Loucy (cell line): Measurements from ENCODE around the gene CASKIN2.

Experiments used
- H2AFZ ChIP-seq: fragments of 200-600 bp; sonication (generic); 2 replicates; pipeline ENCODE4 v1.6.0; 2016; ENCODE audit warnings: antibody characterized with exemption, mild to moderate bottlenecking, low read length, moderate library complexity
- H3F3A ChIP-seq: fragments of 200-600 bp; 2 replicates; pipeline ENCODE4 v1.6.0; 2016; ENCODE audit warnings: antibody characterized with exemption, low read depth, mild to moderate bottlenecking
- H3K27me3 ChIP-seq: fragments of 200-600 bp; sonication (generic); 2 replicates; pipeline ENCODE4 v1.6.1; 2014; ENCODE audit warnings: low read length, mild to moderate bottlenecking; ENCODE audit not compliant: insufficient read depth, poor library complexity, severe bottlenecking
- H3K36me3 ChIP-seq: fragments of 200-600 bp; sonication (generic); 2 replicates; pipeline ENCODE4 v1.6.1; 2016; ENCODE audit warnings: low read length; ENCODE audit not compliant: insufficient read depth
- H3K4me1 ChIP-seq: fragments of 200-600 bp; sonication (generic); 2 replicates; pipeline ENCODE4 v1.5.1; 2014; ENCODE audit warnings: low read length, mild to moderate bottlenecking; ENCODE audit not compliant: insufficient read depth, poor library complexity, severe bottlenecking
- H3K4me2 ChIP-seq: fragments of 200-600 bp; sonication (generic); 2 replicates; pipeline ENCODE4 v1.6.0; 2014; ENCODE audit warnings: antibody characterized with exemption, low read length, low read depth, mild to moderate bottlenecking; ENCODE audit not compliant: poor library complexity, severe bottlenecking
- H3K4me3 ChIP-seq: fragments of 200-600 bp; sonication (generic); 2 replicates; pipeline ENCODE4 v1.5.1; 2014; ENCODE audit warnings: low read length, mild to moderate bottlenecking, mixed read lengths; ENCODE audit not compliant: poor library complexity, severe bottlenecking
- H3K79me2 ChIP-seq: fragments of 200-600 bp; sonication (generic); 2 replicates; pipeline ENCODE4 v1.6.1; 2014; ENCODE audit warnings: low read length; ENCODE audit not compliant: insufficient read depth
- H3K9ac ChIP-seq: fragments of 200-600 bp; sonication (generic); 2 replicates; pipeline ENCODE4 v1.6.0; 2014; ENCODE audit warnings: mild to moderate bottlenecking, low read depth, low read length, moderate library complexity; ENCODE audit not compliant: poor library complexity, severe bottlenecking
- H3K9me2 ChIP-seq: fragments of 200-600 bp; sonication (generic); replicated peaks from 2 replicates; pipeline ENCODE4 v1.6.1; 2016; ENCODE audit warnings: low read depth, low read length, mixed read lengths
- H3K9me3 ChIP-seq: fragments of 200-600 bp; sonication (generic); 2 replicates; pipeline ENCODE4 v1.6.1; 2014; ENCODE audit warnings: mild to moderate bottlenecking, antibody characterized with exemption, low read length, low read depth; ENCODE audit not compliant: insufficient read depth
- H4K20me1 ChIP-seq: fragments of 200-600 bp; sonication (generic); 2 replicates; pipeline ENCODE4 v1.6.0; 2014; ENCODE audit warnings: antibody characterized with exemption, low read length, mild to moderate bottlenecking; ENCODE audit not compliant: insufficient read depth, poor library complexity, severe bottlenecking
- CTCF ChIP-seq: fragments of 200-600 bp; sonication (generic); conservative IDR thresholded peaks from 2 replicates; pipeline ENCODE4 v1.5.1; 2014; ENCODE audit warnings: mild to moderate bottlenecking, antibody characterized with exemption, low read length
- EZH2phosphoT487 ChIP-seq: fragments of 200-600 bp; IDR thresholded peaks from 2 replicates; pipeline ENCODE4 v1.6.1; 2018; ENCODE audit warnings: antibody characterized with exemption, mild to moderate bottlenecking, moderate library complexity, borderline replicate concordance

The CASKIN2 gene

GRCh38 chr17:75475144-75475835, 40.0 kb downstream of the CASKIN2 start:
- H3K9ac ChIP-seq = no peak overlapping the region
- no peaks in the 10 kb centered on the region for H3K27me3 ChIP-seq
- H3K79me2 ChIP-seq = no peaks in the 10 kb centered on the region
- H3K36me3 ChIP-seq = peaks cover 13% of the 10 kb centered on the region; the same call in 1 of the 2 replicates
- no peak overlapping the region for H2AFZ ChIP-seq
- no peak overlapping the region for H3K4me3 ChIP-seq
- no peaks in the 10 kb centered on the region for H3K4me1 ChIP-seq
- H3K4me2 ChIP-seq = no peak overlapping the region
- no peak for TF ChIP-seq CTCF
- TF ChIP-seq EZH2phosphoT487 = no peak
- H4K20me1 ChIP-seq = no peaks in the 10 kb centered on the region
- H3K9me2 ChIP-seq = no peaks in the 10 kb centered on the region
- H3F3A ChIP-seq = no peaks in the 10 kb centered on the region
- no peaks in the 10 kb centered on the region for H3K9me3 ChIP-seq

- H3K4me1 ChIP-seq = no peaks in the 10 kb centered on the region
- peaks cover 13% of the 10 kb centered on the region; the same call in 1 of the 2 replicates for H3K36me3 ChIP-seq
- no peaks in the 10 kb centered on the region for H3K9me3 ChIP-seq
- H2AFZ ChIP-seq = no peak overlapping the region
- H3K9ac ChIP-seq = no peak overlapping the region
- no peaks in the 10 kb centered on the region for H4K20me1 ChIP-seq
- no peaks in the 10 kb centered on the region for H3F3A ChIP-seq
- H3K9me2 ChIP-seq = no peaks in the 10 kb centered on the region
- H3K4me2 ChIP-seq = no peak overlapping the region
- H3K79me2 ChIP-seq = no peaks in the 10 kb centered on the region
- no peaks in the 10 kb centered on the region for H3K27me3 ChIP-seq
- no peak for TF ChIP-seq CTCF
- TF ChIP-seq EZH2phosphoT487 = no peak
- no peak overlapping the region for H3K4me3 ChIP-seq
These were observed 40.6 kb downstream of the CASKIN2 start for GRCh38 chr17:75474736-75475135.

GRCh38 chr17:75473246-75473645, 42.1 kb downstream of the CASKIN2 start:
- H2AFZ ChIP-seq = no peak overlapping the region
- no peaks in the 10 kb centered on the region for H3K9me3 ChIP-seq
- no peaks in the 10 kb centered on the region for H3K9me2 ChIP-seq
- H4K20me1 ChIP-seq = no peaks in the 10 kb centered on the region
- H3F3A ChIP-seq = no peaks in the 10 kb centered on the region
- no peak overlapping the region for H3K4me2 ChIP-seq
- no peaks in the 10 kb centered on the region for H3K79me2 ChIP-seq
- TF ChIP-seq EZH2phosphoT487 = no peak
- no peak for TF ChIP-seq CTCF
- H3K9ac ChIP-seq = no peak overlapping the region
- H3K36me3 ChIP-seq = peaks cover 13% of the 10 kb centered on the region; the same call in 1 of the 2 replicates
- no peaks in the 10 kb centered on the region for H3K27me3 ChIP-seq
- no peak overlapping the region for H3K4me3 ChIP-seq
- no peaks in the 10 kb centered on the region for H3K4me1 ChIP-seq
